RWPE1 (cell line): ENCODE measurements around the gene MAGI1.
"Not testable (repeated sequence)": the region's sequence is repeated elsewhere in the genome, so short reads cannot be mapped to it uniquely, and the experiment has no call there.

ENCODE experiments used
- CTCF ChIA-PET: fragments of 350-600 bp; sonication (Branson Sonifier 250); formaldehyde crosslinking; extraction: SDS; loops from one replicate; lab custom pipeline; 2021; lab: Yijun Ruan, JAX
- POLR2A ChIA-PET: fragments of 400-600 bp; formaldehyde crosslinking; extraction: SDS; loops from one replicate; lab custom pipeline; 2020; ENCODE audit warnings: antibody characterized with exemption; ENCODE audit not compliant: low non-redundant PET; lab: Yijun Ruan, JAX
- DNase-seq: peaks from one replicate; pipeline ENCODE4 v3.0.0; 2012; ENCODE audit warnings: low spot score
- H3K27ac ChIP-seq: fragments of 450-650 bp; 2 replicates; pipeline ENCODE4 v1.5.1; 2017
- TF ChIP-seq, protein P1 (sequence below): fragments of 450-650 bp; conservative IDR thresholded peaks from 2 replicates; pipeline ENCODE4 v1.5.1; 2017; ENCODE audit warnings: low read depth, mild to moderate bottlenecking

MAGI1 gene

DNA sequence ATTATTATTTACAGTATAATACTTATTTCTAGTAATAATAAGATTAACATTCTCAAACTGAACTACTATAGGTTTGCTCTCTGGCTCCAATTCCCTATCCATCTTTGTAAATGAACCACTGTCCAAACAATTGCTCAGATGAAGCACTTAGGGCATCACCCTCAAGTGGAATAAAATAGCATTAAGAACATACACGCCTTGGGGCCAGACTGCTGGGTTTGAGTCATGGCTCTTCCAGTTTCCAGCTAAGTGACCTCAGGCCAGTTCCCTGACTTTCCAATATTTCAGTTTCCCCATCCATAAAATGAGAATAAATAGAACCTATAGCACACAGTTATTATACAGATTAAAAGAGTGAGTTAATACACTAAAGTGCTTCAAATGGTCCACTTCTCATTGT lies 507.2 kb downstream of the MAGI1 start:
- no peak for DNase-seq
- TF ChIP-seq, protein P1, sequence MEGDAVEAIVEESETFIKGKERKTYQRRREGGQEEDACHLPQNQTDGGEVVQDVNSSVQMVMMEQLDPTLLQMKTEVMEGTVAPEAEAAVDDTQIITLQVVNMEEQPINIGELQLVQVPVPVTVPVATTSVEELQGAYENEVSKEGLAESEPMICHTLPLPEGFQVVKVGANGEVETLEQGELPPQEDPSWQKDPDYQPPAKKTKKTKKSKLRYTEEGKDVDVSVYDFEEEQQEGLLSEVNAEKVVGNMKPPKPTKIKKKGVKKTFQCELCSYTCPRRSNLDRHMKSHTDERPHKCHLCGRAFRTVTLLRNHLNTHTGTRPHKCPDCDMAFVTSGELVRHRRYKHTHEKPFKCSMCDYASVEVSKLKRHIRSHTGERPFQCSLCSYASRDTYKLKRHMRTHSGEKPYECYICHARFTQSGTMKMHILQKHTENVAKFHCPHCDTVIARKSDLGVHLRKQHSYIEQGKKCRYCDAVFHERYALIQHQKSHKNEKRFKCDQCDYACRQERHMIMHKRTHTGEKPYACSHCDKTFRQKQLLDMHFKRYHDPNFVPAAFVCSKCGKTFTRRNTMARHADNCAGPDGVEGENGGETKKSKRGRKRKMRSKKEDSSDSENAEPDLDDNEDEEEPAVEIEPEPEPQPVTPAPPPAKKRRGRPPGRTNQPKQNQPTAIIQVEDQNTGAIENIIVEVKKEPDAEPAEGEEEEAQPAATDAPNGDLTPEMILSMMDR, result no peak
- POLR2A ChIA-PET, result no interaction called here
- CTCF ChIA-PET, result no interaction called here
- no peak overlapping the region for H3K27ac ChIP-seq

DNA sequence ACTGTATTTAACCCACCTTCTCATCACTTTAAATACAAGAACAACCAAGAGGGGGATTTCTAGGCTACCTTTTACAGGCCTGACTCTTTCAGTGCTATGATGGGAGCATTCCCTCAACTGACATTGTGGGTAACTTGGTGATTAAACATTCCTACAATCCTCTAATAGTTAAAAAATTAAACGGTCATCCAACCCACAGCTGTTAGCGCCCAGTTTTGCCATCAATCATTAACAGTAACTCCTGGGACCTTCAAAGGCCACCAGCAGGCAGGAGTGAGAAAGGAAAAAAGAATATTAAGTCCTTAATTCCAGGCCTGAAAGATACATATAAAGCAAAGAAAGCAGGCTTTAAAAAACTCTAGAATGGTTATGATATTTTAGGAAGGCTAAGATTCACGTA lies 512.1 kb downstream of the MAGI1 start:
- CTCF ChIA-PET, result no interaction called here
- no peak for DNase-seq
- TF ChIP-seq, protein P1, result no peak
- H3K27ac ChIP-seq, result no peak overlapping the region
- POLR2A ChIA-PET, result no interaction called here

DNA sequence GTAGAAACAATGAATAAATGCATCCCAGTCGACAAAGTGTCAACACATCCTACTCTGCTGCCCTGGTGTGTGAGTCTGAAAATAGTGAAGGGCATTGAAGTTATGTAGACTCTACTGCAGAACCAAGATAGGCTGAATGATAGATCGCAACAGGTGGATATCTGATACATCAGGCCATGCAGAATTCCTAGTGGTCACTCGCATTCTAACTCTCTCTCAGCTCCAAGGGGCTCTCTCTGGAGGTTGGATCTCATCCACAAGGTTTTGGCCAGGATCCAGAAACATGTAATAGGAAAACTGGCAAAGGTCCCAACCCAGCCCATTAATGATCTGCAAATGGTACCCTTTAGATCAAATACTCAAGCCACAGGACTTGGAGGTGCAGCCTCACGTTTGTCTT lies 514.1 kb downstream of the MAGI1 start:
- TF ChIP-seq, protein P1, result no peak
- ChIA-PET CTCF (no interaction called here), POLR2A (no interaction called here)
- H3K27ac ChIP-seq, result no peak overlapping the region
- DNase-seq, result no peak

DNA sequence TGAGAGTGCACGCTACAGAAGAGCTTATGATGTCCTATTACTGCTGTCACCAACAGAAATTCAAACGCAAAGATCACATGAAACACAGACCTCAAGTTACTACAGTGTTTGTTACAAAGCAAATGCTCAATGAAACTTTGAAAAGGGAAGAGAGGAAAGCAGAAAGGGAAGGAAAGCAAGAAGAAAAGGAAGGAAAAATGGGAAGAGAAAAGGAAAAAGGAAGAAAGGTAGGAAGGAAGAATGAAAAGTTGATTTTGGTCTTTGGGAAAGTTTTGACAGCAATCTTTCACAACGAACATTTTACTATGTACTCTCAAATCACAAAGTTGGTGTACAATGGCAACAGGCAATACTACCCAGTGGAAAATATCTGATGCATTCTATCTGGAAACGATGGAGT lies 514.8 kb downstream of the MAGI1 start:
- ChIA-PET CTCF (no interaction called here), POLR2A (no interaction called here)
- DNase-seq, result no peak
- H3K27ac ChIP-seq, result no peak overlapping the region
- TF ChIP-seq, protein P1, result no peak

DNA sequence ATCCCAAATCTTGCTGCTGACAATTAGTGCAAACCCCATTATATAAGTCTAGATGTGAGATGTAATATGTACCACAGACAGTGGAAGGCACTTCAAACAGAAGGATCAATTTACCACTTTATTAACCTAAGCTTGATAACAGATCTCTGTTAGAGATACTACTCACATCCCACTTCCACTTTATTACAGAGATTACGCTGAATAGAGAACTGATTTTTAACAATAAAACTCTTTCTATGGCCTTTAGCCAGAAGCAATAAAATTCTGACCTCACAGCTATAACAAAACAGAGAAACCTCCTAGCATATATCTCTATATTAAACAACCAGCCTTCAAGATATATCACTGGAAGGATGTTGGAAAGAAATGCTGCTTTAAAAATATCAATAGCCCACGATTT lies 517.7 kb downstream of the MAGI1 start:
- no peak for DNase-seq
- TF ChIP-seq, protein P1, result no peak
- H3K27ac ChIP-seq, result no peak overlapping the region
- ChIA-PET POLR2A (no interaction called here), CTCF (no interaction called here)

DNA sequence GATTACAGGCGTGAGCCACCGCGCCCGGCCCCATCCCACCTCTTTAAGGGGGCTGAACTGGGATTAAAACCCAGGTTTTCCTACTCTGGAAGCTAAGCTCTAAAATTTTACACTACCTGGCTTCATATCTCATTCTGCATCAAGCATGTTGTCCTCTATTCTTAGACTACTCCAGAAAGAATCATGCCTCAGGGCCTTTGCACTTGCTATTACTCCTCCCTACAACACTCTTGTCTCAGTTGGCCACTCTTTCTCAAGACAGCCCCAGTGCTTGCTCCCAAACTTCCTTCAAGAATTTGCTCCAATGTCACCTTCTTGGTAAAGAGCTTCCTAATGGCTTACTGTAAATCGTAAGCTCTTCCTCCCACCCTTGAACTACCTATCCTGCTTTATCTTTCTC lies 521.7 kb downstream of the MAGI1 start:
- POLR2A ChIA-PET, result no interaction called here
- H3K27ac ChIP-seq, result no peak overlapping the region
- DNase-seq, result no peak
- TF ChIP-seq, protein P1, result no peak
- CTCF ChIA-PET, result no interaction called here

DNA sequence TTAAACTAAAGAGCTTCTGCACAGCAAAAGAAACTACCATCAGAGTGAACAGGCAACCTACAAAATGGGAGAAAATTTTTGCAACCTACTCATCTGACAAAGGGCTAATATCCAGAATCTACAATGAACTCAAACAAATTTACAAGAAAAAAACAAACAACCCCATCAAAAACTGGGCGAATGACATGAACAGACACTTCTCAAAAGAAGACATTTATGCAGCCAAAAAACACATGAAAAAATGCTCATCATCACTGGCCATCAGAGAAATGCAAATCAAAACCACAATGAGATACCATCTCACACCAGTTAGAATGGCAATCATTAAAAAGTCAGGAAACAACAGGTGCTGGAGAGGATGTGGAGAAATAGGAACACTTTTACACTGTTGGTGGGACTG lies 524.4 kb downstream of the MAGI1 start:
- H3K27ac ChIP-seq, CTCF ChIA-PET, POLR2A ChIA-PET, DNase-seq: not testable (repeated sequence)

DNA sequence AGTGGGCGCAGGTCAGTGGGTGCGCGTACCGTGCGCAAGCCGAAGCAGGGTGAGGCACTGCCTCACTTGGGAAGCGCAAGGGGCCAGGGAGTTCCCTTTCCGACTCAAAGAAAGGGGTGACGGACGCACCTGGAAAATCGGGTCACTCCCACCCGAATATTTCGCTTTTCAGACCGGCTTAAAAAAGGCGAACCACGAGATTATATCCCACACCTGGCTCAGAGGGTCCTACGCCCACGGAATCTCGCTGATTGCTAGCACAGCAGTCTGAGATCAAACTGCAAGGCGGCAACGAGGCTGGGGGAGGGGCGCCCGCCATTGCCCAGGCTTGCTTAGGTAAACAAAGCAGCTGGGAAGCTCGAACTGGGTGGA lies 529.3 kb downstream of the MAGI1 start:
- POLR2A ChIA-PET, CTCF ChIA-PET, DNase-seq: not testable (repeated sequence)
- peak overlapping the region; percentile 78 for H3K27ac ChIP-seq
